Adrenal gland (tissue), 5 donors: ENCODE data around the gene BCL2L11.

Source experiments
- POLR2A ChIP-seq, 2 donors: fragments of 450-650 bp; IDR thresholded peaks; one replicate each; pipeline ENCODE4 v1.6.1; 2017; ENCODE audit warnings: antibody characterized with exemption in 2 of 2, mild to moderate bottlenecking in 2 of 2, moderate library complexity in 1 of 2
- TF ChIP-seq, protein P1 (sequence below), 6 experiments: fragments of 450-650 bp in 4 of 6; fragments of 200-600 bp in 2 of 6; sonication (generic) in 1 of 6; IDR thresholded peaks; 1 replicate in 5 of 6; 2 replicates in 1 of 6; pipeline versions ENCODE4 v1.5.1 to v1.8.0; 2016 to 2021; ENCODE audit warnings: antibody characterized with exemption in 6 of 6, mild to moderate bottlenecking in 2 of 6, moderate library complexity in 1 of 6
- donor health status: DM: no; HTN: no; CAD: no.

DNA sequence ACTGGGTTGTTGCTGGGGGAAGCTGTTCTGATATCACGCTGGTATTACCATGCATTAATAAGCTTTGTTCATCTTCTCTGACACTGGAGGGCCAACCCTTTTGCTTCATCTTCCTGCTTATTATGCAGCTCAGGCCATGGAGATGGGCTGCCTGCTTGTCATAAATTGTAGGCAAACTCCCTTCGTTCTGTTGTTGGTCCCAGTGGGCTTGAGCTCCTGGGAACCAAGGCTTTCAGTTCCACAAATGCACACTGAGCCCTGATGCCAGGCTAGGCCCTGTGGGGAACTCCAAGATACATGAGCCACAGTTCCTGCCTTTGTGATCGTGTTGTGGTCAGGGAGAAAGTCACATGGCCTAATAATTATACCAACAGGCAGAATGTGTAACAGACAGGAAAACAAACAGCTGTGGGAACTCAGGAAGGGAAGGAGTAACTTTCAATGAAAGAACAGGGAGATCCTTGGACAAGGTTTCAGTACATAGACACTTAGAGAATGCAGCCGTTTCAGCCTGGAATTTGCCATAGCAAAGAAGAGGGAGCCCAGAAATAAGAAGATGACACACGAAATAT, 49.0 kb upstream of the BCL2L11 start:
- TF ChIP-seq, protein P1, sequence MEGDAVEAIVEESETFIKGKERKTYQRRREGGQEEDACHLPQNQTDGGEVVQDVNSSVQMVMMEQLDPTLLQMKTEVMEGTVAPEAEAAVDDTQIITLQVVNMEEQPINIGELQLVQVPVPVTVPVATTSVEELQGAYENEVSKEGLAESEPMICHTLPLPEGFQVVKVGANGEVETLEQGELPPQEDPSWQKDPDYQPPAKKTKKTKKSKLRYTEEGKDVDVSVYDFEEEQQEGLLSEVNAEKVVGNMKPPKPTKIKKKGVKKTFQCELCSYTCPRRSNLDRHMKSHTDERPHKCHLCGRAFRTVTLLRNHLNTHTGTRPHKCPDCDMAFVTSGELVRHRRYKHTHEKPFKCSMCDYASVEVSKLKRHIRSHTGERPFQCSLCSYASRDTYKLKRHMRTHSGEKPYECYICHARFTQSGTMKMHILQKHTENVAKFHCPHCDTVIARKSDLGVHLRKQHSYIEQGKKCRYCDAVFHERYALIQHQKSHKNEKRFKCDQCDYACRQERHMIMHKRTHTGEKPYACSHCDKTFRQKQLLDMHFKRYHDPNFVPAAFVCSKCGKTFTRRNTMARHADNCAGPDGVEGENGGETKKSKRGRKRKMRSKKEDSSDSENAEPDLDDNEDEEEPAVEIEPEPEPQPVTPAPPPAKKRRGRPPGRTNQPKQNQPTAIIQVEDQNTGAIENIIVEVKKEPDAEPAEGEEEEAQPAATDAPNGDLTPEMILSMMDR (IDR thresholded peaks at IDR 0.05): no peak
- no peak for TF ChIP-seq POLR2A (IDR thresholded peaks at IDR 0.05)
